ENCODE results near the gene NF2.

GRCh38 chr22:29639096-29639495 is 35.7 kb downstream of the NF2 start:
- TF ChIP-seq NR2C2 (CRISPR knock-in tag; IDR thresholded peaks at IDR 0.05) (no peak), CTCF (IDR thresholded peaks at IDR 0.05) (no peak), ZBTB43 (CRISPR knock-in tag; IDR thresholded peaks at IDR 0.05) (no peak), GTF2I (CRISPR knock-in tag; conservative IDR thresholded peaks at IDR 0.05) (no peak), CREB1 (CRISPR knock-in tag; IDR thresholded peaks at IDR 0.05) (no peak), USF2 (CRISPR knock-in tag; IDR thresholded peaks at IDR 0.05) (no peak), ELF4 (CRISPR knock-in tag; IDR thresholded peaks at IDR 0.05; ENCODE audit: low read depth) (no peak)

Data from WTC11 (cell line).